Measurements from ENCODE around the gene CAV1. TPM values are rescaled to one million over a fixed set of nuclear protein-coding genes. Genes with fewer than 3 reads are reported as not detected.

Gene CAV1
- total and polyA plus RNA-seq, 2 donors = 380 to 576 TPM

DNA sequence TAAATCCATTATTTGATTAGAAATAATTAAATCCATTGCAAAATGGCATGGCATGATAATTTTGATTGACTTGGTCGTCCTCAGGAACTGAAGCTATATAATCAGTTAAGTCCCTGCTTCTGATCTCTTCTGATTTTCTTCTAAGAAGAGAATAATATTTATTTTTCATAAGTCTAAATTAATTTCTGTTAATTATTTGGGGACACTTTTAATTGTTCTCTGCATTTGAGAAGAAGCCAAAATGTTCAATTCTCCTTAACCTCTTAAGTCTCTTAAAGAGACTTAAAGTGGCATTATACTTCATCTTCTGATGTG lies 67.2 kb downstream of the CAV1 start:
- no peaks in the 10 kb centered on the region for H3K36me3 ChIP-seq (ENCODE audit: insufficient read depth)
- DNase-seq (ENCODE audit: extremely low spot score) = no peak
- no peak overlapping the region for H3K4me3 ChIP-seq (ENCODE audit: low read depth, low read length)
- WGBS = 18% methylated on average over 1 of the region's 1 CpG
- no peaks in the 10 kb centered on the region for H3K4me1 ChIP-seq (ENCODE audit: insufficient read depth)
- H3K27ac ChIP-seq (ENCODE audit: low read depth) = no peak overlapping the region

DNA sequence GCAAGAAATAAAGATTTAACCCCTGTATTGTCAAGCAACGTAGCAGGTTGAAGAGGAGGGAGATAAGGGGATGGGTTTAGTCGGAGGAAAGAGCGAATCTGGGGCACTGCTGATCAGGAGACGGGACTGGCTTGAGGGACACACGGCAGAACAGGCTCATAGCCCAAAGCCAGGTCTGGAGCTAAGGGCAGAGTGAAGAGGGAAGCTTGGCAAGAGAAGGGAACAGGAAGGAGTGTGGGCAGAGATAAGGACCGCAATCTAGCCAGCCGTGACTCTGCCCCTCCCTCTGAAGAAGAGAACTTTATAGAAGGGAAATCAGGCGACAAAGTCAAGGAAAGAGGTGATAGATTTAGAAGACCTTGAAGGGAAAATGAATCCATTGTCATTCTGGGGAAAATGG lies 67.6 kb downstream of the CAV1 start:
- Histone ChIP-seq H3K4me1 (ENCODE audit: insufficient read depth) (no peaks in the 10 kb centered on the region), H3K27ac (ENCODE audit: low read depth) (no peak overlapping the region), H3K4me3 (ENCODE audit: low read depth, low read length) (no peak overlapping the region), H3K36me3 (ENCODE audit: insufficient read depth) (no peaks in the 10 kb centered on the region)
- DNase-seq (ENCODE audit: extremely low spot score) = no peak
- WGBS = 58% methylated on average over 8 of the region's 8 CpGs

GRCh38 chr7:116593359-116594075 lies 68.7 kb downstream of the CAV1 start:
- Histone ChIP-seq H3K4me3 (ENCODE audit: low read depth, low read length) (no peak overlapping the region), H3K36me3 (ENCODE audit: insufficient read depth) (no peaks in the 10 kb centered on the region), H3K27ac (ENCODE audit: low read depth) (no peak overlapping the region), H3K4me1 (ENCODE audit: insufficient read depth) (no peaks in the 10 kb centered on the region)
- WGBS = 52% methylated on average over 5 of the region's 5 CpGs
- DNase-seq (ENCODE audit: extremely low spot score) = no peak

DNA sequence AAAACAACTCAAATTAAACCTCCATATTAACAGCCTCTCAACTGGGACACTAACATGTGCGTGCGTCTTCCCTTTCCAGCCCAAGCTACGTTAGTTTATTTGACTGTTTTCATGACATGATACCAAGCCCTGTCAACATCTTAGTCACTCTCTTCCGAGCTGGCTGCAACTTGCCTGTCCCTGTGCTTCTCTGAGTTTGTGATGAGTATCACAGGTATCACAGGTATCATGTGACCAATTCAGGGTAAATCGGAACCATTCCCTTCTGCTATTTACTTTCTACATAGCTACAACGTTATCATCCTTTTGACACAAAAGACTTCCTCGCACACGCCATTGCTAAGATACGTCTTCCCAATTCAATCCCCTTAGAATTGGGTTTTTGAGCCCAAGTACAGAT lies 70.2 kb downstream of the CAV1 start:
- 88% methylated on average over 9 of the region's 9 CpGs for WGBS
- Histone ChIP-seq H3K4me3 (ENCODE audit: low read depth, low read length) (no peak overlapping the region), H3K4me1 (ENCODE audit: insufficient read depth) (no peaks in the 10 kb centered on the region), H3K27ac (ENCODE audit: low read depth) (no peak overlapping the region), H3K36me3 (ENCODE audit: insufficient read depth) (no peaks in the 10 kb centered on the region)
- DNase-seq (ENCODE audit: extremely low spot score) = no peak

DNA sequence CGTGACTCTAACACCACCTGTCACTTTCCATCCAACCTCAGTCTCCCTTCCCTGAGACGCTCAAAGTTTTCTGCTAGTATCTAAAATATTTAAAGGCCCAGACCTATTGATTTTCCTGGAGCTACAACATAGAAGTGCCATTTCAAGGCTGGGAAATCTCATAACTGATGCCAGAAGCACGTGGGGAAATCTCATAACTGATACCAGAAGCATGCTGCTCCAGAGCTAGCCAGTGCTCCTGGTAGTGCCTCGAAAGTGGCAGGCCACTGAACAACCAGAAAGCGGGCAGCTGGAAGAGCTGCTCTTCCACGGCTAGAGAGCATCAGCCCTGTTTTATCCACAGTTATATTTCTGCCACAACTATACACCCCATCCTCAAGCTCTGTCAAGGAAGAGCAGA lies 72.5 kb downstream of the CAV1 start:
- Histone ChIP-seq H3K4me1 (ENCODE audit: insufficient read depth) (no peaks in the 10 kb centered on the region), H3K4me3 (ENCODE audit: low read depth, low read length) (no peak overlapping the region), H3K27ac (ENCODE audit: low read depth) (no peak overlapping the region), H3K36me3 (ENCODE audit: insufficient read depth) (no peaks in the 10 kb centered on the region)
- 90% methylated on average over 6 of the region's 6 CpGs for WGBS
- DNase-seq (ENCODE audit: extremely low spot score) = no peak

DNA sequence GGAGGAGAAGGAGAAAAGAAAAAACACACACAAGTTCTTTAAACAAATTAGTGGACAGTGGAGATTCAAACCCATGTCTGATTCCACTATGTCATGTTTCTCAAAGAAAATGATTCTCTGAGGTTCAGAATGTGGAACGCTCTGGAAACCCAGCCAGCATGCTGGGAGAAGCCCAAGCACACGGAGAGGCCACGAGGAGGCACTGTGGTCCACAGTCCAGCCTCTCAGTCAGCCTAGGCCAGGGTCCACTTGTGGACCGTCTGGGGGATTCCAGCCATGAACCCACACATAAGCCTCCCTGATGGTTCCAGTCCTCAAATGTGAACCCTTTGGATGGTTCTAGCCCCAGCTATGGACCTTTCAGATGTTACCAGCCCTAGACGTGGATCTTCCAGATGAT lies 73.4 kb downstream of the CAV1 start:
- no peaks in the 10 kb centered on the region for H3K36me3 ChIP-seq (ENCODE audit: insufficient read depth)
- 95% methylated on average over 5 of the region's 5 CpGs for WGBS
- H3K27ac ChIP-seq (ENCODE audit: low read depth) = no peak overlapping the region
- no peak overlapping the region for H3K4me3 ChIP-seq (ENCODE audit: low read depth, low read length)
- no peaks in the 10 kb centered on the region for H3K4me1 ChIP-seq (ENCODE audit: insufficient read depth)
- no peak for DNase-seq (ENCODE audit: extremely low spot score)

- H3K36me3 ChIP-seq (ENCODE audit: insufficient read depth) = no peaks in the 10 kb centered on the region
- 85% methylated on average over 3 of the region's 3 CpGs for WGBS
- H3K27ac ChIP-seq (ENCODE audit: low read depth) = no peak overlapping the region
- no peaks in the 10 kb centered on the region for H3K4me1 ChIP-seq (ENCODE audit: insufficient read depth)
- H3K4me3 ChIP-seq (ENCODE audit: low read depth, low read length) = no peak overlapping the region
- DNase-seq (ENCODE audit: extremely low spot score) = no peak
These were observed 74.0 kb downstream of the CAV1 start for GRCh38 chr7:116598861-116599260.

GRCh38 chr7:116601426-116601825 lies 76.6 kb downstream of the CAV1 start:
- Histone ChIP-seq H3K4me3 (ENCODE audit: low read depth, low read length) (no peak overlapping the region), H3K27ac (ENCODE audit: low read depth) (no peak overlapping the region), H3K36me3 (ENCODE audit: insufficient read depth) (no peaks in the 10 kb centered on the region), H3K4me1 (ENCODE audit: insufficient read depth) (no peaks in the 10 kb centered on the region)
- WGBS = 37% methylated on average over 2 of the region's 2 CpGs
- no peak for DNase-seq (ENCODE audit: extremely low spot score)

- Histone ChIP-seq H3K36me3 (ENCODE audit: insufficient read depth) (no peaks in the 10 kb centered on the region), H3K4me3 (ENCODE audit: low read depth, low read length) (no peak overlapping the region), H3K27ac (ENCODE audit: low read depth) (no peak overlapping the region), H3K4me1 (ENCODE audit: insufficient read depth) (no peaks in the 10 kb centered on the region)
- DNase-seq (ENCODE audit: extremely low spot score) = no peak
- WGBS = 89% methylated on average over 2 of the region's 2 CpGs
These were observed 82.5 kb downstream of the CAV1 start for GRCh38 chr7:116607299-116607698.

GRCh38 chr7:116610210-116610609 lies 85.4 kb downstream of the CAV1 start:
- DNase-seq (ENCODE audit: extremely low spot score) = no peak
- no peaks in the 10 kb centered on the region for H3K4me1 ChIP-seq (ENCODE audit: insufficient read depth)
- H3K27ac ChIP-seq (ENCODE audit: low read depth) = no peak overlapping the region
- 77% methylated on average over 2 of the region's 2 CpGs for WGBS
- H3K36me3 ChIP-seq (ENCODE audit: insufficient read depth) = no peaks in the 10 kb centered on the region
- no peak overlapping the region for H3K4me3 ChIP-seq (ENCODE audit: low read depth, low read length)

DNA sequence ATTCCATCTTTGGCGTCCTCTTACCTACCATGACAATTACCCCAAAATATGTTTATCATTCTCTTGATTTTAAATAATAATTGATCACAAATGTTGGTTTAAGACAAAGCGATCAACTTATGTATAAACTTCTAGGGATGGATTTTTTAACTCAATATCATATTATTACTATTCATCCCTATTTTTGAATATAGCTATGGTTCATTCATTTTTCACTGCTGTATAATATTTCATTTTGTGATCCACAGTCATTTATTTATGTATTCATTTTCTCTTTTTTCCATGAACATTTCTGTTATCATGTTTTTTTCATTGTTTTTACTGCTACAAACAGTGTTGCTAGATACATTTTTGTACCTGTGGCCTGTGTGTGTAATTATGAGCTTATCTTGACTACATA lies 85.9 kb downstream of the CAV1 start:
- Histone ChIP-seq H3K4me1 (ENCODE audit: insufficient read depth) (no peaks in the 10 kb centered on the region), H3K36me3 (ENCODE audit: insufficient read depth) (no peaks in the 10 kb centered on the region), H3K27ac (ENCODE audit: low read depth) (no peak overlapping the region), H3K4me3 (ENCODE audit: low read depth, low read length) (no peak overlapping the region)
- WGBS = 92% methylated on average over 2 of the region's 2 CpGs
- no peak for DNase-seq (ENCODE audit: extremely low spot score)

Small RNA genes lying within 50 kb of the gene (small RNA-seq; reads per million reads assigned to genes)
- not detected for gene AC006159.2

Other genes with a start within 250 kb of the CAV1 start
- gene CAV2, start 25.3 kb upstream of the CAV1 start, total RNA-seq = 139 TPM
- gene CAV2, start 25.3 kb upstream of the CAV1 start, polyA plus RNA-seq = 86.5 TPM
- 24.3 TPM for gene MET, start 147.2 kb downstream of the CAV1 start, total RNA-seq
- gene MET, start 147.2 kb downstream of the CAV1 start, polyA plus RNA-seq = 8.0 TPM

Measured in urinary bladder (tissue), 4 donors.